HG03196 (cell line): ENCODE data around the gene TMEM247.
"Not testable (repeated sequence)": the region's sequence is repeated elsewhere in the genome, so short reads cannot be mapped to it uniquely, and the experiment has no call there.

Source experiments
- ATAC-seq: cut with Tn5 transposase; IDR thresholded peaks from one replicate; pipeline ENCODE4 v1.9.1; 2021; ENCODE audit not compliant: unreplicated experiment

The TMEM247 gene

DNA sequence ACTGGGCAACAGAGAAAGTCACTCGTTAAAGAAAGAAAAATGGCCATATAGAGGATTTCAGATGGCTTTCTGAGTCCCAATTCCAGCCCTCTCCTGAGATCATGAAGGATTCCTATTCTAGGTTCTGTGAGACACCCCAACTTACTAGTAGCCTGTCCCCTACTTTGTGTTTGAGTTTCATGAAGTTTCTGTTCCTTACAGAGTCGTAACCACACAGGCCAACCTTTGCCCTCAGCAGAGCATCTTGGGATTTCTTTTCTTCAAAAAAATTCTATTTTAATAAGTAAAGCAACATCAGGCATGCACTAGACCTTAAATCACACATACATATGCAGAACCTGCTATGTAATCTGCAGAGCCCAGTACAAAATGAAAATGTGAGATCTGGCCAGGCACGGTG is 30.4 kb downstream of the TMEM247 start:
- no peak for ATAC-seq

- ATAC-seq: no peak
Observed at GRCh38 chr2:46510598-46511177, 31.3 kb downstream of the TMEM247 start.

DNA sequence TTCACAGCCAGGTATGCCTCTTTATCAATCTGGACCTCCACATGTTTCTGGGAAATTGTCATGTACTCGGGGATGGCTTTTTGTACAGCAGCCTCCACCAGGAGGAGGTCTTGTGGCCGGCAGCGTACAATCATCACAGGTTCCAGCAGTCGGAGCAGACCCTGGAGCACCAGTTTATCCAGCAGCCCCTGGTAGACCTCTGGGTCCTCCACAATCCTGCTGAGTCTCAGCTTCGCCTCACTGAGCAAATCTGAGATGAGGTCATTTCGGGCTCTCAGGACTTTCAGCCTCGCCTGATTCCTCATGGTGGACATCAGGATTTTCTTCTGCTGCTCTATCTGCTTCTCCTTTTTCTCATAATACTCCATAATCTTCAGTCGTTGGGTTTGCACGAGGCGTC is 32.8 kb downstream of the TMEM247 start:
- no peak for ATAC-seq

GRCh38 chr2:46514738-46515137 is 35.4 kb downstream of the TMEM247 start:
- no peak for ATAC-seq

- no peak for ATAC-seq
Observed at GRCh38 chr2:46517485-46517884, 38.1 kb downstream of the TMEM247 start.

DNA sequence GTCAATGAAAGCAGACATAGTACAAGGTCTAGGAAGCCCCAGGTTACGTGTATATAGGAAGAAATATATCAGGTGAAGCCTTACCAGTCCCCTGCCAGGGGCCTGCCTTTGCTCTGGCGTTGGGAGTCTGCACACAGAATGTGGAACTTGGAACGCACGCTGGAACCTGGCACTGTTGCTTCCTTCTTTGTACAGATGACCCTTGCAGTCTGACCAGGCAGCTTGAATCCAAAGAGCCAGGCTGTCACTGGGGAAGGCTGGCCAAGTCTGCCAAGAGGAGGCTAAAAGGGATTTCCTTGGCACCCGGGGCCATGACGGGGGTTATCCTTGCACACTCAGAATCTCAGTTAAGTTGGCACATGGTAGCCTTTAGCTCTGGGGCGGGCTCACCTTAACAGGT is 39.5 kb downstream of the TMEM247 start:
- ATAC-seq: no peak

DNA sequence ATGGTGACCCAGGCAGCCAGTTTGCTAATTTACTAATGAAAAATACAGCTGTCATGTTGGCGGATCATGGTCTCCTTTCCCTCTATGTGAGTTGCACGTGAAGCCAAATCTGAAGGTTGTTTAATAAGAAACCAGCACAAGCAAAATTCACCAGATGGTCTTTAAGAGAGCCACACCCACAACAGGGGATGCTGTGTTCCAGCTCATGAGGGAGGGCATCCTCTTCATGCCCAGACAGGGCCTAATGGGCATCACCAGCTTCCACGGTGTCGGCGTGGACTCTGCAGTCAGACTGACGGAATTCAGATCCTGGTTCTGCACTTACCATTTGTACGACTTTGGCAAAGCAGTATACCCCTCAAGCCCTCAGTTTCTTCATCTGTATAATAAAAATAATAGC is 39.9 kb downstream of the TMEM247 start:
- ATAC-seq: no peak

- ATAC-seq: no peak
Observed at GRCh38 chr2:46520130-46520711, 40.9 kb downstream of the TMEM247 start.

DNA sequence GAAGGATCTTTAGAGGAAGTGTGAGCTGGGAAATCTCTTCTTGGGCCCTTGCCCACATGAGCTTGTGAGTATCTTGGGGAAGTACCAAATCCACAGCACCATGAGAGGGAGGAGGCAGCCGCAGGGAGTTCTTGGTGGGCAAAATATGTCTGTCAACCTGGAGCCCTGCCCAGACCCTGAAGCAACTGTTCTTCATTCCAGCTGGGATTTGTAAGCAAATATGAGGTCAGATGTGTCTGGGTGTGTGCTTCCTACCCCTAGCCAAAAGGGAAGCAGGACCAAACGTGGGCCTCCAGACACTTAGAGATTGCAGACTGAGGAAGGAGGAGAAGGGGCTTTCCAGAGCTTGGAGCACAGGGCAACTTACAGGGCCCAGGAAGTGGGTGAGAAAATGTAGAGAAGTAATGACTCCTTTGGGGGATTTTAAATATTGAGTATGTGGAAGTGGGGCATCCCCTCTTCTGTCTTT is 41.9 kb downstream of the TMEM247 start:
- ATAC-seq: no peak

- ATAC-seq: not testable (repeated sequence)
Observed at GRCh38 chr2:46522385-46522784, 43.0 kb downstream of the TMEM247 start.

DNA sequence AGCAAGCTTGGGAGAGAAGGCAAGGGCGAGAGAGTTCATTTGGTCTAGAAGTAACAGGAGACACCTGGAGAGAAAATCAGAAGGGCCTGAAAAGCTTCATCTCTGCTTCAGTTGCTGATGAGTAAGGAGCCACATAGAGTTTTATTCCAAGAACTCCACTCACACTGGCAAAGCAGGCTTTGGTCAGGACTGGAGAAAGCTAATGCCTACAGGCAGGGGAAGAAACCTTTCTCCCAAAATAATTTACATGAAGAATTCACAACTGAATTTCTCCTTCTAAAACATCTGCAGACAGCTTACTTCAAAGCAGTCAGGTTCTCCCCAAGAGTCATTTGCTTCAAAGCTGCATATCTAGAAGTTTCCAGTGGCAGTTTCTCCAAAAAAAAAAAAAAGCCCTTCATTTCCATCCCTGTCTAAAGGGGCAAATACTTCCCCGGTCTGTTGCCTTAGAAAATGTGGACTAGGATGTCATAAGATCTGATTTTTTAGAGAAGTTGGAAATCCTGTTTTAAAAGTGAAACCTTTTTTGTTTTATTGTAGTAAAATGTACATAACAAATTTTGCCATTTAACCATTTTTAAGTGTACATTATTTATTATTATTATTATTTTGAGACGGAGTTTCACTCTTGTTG is 46.3 kb downstream of the TMEM247 start:
- no peak for ATAC-seq

DNA sequence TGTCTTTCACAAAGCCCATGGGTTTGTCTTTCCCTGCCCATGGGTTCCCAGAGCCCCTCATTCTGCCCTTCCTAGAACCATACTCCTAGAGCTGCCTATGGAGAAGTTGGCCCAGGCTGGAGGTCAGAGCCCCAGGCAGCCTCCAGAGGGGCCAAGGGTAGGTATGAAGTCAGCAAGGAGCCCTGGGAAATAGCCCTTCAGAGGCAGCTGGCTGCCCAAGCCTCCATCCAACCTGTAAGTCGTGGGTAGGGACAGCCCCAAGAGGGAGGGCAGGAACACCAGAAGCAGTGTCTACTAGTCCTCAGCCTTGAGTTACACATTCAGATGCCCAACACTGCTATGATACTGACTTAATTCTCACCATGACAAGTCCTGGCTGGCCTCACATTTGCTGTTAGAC is 49.5 kb downstream of the TMEM247 start:
- ATAC-seq: no peak

DNA sequence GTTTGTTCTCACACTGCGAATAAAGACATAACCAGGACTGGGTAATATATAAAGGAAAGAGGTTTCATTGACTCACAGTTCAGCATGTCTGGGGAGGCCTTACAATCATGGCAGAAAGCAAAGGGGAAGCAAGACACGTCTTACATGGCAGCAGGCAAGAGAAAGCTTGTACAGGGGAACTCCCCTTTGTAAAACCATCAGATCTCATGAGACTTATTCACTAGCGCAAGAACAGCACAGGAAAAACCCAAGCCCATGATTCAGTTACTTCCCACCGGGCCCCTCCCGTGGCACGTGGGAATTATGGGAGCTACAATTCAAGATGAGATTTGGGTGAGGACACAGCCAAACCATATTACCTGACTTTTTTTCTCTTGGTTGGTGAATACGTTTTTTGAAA is 51.3 kb downstream of the TMEM247 start:
- ATAC-seq: no peak

DNA sequence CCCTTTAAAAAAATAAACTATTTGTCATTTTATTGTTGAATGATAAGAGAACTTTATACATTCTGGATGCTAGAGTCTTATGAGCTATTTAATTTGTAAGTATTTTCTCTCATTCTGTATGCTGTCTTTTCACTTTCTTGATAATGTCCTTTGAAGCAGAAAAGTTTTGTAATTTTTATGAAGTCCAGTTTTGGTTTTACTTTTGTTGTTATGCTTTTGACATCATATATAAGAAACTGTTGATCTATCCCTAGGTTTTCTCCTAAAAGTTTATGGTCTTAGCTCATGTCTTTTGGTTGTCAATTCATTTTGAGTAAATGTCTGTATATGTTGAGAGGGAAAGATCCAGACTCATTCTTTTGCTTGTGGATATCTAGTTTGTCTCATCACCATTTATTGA is 52.5 kb downstream of the TMEM247 start:
- no peak for ATAC-seq
